GM19372 (cell line): Measurements from ENCODE around the gene KIAA0513.

Experiments
- ATAC-seq: cut with Tn5 transposase; IDR thresholded peaks from one replicate; pipeline ENCODE4 v1.9.1; 2021; ENCODE audit warnings: mild to moderate bottlenecking, low read depth, moderate library complexity; ENCODE audit not compliant: unreplicated experiment

Gene KIAA0513, protein sequence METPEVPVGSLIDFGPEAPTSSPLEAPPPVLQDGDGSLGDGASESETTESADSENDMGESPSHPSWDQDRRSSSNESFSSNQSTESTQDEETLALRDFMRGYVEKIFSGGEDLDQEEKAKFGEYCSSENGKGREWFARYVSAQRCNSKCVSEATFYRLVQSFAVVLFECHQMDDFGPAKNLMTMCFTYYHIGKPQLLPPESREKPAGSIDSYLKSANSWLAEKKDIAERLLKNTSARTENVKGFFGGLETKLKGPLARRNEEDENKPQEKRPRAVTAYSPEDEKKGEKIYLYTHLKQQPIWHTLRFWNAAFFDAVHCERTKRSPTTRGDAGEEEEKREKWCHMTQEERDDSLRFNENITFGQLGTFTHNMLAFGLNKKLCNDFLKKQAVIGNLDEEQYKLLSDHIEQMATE

DNA sequence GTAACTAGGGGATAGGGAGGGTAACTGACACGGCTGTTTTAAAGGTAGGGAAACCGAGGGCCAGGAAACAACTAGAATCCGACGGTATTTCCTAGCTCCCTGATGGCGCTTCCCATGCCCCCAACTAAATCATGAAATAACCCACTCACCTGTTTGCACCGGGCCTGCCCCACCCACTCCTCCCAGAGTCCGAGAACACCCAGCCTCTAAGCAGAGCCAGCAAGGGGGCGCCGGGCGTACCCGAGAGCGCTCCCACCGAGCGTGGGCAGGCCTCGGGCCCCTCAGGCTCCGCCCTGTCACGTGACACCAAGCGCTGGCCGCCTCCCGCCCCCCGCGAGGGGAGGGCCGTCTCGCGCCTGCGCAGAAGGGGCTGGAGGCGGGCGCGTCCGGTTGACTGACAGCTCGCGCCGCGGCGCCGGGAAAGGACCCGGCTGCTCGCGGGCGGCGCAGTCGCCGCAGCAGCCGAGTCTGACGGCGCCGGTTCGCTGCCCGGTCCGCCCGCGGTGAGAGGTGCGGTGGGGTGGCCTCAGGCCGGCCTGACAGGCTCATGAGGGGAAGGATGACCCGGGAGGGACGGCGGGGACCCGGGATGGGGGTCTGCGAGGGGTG lies at the start of gene KIAA0513:
TSS of gene KIAA0513 (plus strand) at position 447 of the 609 bp plus-strand sequence. CDS start 39,277 bp downstream, outside the sequence.
- peak; percentile 88 for ATAC-seq

DNA sequence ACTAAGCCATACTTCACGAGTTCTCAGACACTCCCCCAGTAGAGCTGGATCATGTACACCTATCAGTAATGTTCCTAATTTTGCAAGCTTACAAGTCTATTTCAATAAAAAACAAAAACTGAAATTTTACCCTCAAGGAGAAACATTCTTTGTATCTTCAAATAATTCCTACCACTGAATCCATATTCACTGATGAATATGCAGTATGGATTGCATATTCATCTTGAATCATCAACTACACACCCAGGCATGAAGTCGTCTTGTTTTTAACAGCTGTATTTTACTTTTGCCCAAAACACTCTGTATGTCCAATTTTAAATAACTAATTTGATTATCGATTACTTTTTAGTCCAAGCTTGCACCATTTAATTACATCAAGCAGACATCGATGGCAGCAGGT lies 48.1 kb upstream of the KIAA0513 start:
- no peak for ATAC-seq

DNA sequence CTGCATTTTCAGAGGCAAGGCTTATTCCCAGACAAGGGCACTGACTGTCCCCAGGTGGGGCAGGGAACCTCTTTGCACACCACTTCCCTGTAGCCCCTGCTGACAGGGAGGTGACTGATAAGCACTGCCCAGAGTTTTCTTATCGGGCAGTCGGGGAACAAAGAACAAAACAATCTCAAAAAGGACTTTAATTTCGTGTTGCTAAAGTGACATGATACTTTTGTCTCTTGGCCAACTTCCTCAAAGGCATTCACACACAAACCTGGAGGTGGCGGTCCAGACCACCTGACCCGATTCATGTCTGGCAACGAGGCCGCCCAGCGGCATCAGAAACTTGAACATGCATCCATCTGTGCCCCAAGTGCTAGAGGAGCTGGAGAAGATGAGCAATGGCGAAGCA lies 45.2 kb upstream of the KIAA0513 start:
- no peak for ATAC-seq

DNA sequence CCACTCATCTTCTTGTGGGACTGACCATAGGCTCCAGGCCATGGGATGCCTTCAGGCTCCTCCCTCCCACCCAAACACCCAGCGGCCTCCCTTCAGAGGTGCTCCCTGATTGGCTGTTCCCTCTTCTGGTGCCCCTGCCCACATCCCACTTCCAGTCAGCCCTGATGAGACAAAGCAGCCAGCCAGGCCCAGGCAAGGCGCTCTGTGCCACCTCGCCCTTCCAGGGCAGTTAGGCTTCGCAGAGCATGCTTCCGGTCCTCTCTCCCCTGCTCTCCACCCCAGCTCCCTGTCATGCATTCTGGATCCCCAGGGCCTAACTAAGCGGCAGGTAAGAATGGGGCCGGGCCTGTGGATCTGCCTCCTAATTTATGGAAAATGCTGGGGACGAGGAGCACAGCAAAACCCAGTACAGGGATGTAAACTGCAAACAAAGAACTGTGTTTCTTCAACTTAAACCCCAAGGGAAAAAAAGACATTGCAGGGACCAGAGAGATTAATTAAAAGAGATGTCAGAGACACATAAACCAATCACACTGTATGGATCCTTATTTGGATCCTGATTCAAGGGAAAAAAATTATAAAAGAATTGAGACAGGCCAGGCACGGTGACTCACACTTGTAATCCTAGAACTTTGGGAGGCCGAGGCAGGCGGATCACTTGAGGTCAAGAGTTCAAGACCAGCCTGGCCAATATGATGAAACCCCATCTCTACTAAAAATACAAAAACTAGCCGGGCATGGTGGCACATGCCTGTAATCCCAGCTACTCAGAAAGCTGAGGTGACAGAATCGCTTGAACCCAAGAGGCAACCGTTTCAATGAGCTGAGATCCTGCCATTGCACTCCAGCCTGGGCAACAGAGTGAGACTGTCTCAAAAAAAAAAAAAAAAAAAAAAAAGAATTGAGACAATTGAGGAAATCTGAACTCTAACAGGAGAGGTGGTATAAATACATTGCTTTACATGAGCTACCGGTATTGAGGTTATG lies 42.2 kb upstream of the KIAA0513 start:
- no peak for ATAC-seq

DNA sequence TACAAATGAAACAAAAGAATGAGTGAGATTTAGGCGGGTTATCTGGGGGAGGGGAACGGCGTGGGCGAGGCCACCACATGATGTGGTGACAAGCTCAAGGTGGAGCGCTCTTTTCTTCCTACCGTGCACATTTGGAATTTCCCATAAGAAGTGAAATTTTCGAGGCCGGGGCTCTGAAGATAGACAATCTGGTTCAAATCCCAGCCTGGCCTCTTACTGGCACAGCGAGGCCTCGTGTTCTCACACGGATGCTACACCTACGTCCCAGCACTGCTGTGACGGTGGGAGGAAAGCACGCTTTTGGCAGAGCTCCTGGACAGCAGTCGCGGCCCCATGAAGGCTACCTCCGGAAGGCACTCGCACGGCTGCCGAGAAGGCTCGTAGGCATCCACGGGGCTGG lies 41.5 kb upstream of the KIAA0513 start:
- no peak for ATAC-seq

DNA sequence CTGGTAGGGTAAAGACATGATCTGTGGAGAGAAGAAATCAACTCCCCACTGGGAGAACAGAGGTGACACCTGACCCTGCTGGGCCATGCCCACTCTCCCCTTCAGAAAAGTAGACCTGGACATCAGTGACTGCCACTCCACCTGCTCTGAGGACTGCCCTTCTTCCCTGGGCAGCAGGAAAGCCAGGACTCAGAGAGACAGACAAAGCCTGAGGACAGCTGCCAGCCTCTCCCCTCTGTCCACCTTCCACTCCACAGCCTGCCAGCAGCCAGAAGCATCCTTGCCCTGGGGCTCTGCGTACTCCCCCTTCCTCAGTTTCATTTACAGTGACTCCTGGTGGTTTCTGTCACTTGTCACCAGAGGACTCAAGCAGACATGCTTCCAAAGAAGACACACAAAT lies 40.7 kb upstream of the KIAA0513 start:
- ATAC-seq = no peak

DNA sequence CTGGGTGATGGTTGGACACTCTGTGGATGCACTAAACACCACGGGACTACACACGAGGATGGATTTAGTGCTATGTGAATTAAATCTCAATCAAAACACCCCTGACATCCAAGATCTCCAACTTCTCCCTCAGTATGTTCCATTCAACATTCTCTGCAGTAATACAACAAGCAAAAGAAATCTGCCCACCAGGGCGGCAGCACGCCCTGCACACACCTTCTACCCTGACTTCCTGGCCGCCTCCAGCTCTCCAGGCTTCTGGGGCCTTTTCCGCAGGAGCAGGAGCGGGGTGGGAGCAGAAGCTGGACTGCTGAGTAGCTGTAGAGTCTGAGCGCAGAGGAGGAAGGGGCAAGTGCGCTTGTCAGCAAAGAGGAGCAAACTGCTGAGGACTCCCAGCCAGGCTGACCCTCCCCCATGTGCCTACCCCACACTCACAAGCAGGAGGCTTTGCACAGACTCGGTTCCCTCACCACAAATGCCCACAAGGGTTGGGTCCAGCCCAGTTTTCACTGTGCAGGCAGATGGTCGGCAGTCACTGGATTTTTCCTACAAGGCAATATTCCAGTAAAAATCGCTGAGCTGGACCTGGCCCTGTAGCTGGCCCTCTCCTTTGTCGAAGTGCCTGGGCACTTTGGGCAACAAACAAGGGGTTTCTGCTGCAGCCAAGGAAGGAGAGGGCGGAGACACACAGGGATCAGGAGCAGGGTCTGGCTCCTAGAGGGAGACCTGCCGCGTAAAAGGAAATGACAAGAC lies 39.1 kb upstream of the KIAA0513 start:
- ATAC-seq = no peak

DNA sequence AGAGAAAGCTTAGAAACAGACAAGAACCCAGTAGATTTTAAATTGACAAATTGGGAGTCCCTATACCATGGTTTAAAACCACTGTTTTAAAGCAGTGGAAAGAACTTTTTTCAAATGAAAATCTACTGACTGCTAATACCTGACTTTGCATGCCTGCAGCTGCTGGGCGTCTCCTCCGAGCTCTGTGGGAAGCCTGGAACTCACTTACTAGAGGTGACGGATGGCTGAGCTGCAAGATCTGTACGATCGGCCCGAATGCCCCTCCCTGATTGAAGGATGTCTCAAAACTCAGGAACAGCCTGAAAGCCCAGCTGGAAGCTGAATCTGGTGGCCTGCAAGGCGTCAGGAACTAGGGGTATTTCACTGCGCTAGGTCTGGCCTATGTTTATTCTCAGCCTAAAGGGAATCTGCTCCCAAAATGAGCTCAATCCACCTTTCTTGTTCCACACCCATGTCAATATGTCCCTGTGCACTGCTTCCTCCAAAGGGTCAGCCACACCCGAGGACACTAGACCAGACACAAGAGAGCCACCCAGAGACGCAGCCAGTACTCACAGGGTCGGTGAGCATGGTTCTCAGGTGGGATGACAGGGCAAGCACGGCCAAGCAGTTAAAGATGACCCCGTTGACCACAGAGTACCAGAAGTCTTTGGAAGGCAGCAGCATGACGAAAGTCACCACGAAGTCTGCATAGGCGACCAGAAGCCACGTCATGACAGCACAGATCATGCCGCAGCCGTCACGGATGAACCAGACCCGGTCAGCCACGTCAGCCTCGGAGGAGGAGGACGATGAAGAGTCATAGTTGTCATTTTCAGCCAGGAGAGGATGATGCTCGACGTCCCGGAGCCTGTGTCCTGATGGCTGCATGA lies 37.6 kb upstream of the KIAA0513 start:
- ATAC-seq = no peak

DNA sequence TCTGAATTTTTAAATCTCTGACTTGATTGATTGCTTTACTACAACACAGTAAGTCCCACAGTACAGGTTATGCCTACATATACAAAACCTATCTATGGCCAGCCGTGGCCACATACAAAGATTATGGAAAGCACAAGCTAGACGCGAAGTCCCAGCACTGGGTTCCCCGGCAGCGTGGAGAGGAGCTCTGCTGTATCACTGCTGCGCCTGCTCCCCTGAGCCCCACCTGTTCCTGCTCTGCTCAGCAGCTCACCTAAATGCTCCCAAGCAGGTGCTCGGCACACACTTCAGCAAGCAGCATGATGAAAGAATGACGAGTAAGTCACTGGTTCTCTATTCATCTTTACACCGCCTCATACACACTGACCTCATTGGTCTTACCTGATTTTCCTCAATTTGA lies 36.8 kb upstream of the KIAA0513 start:
- ATAC-seq = no peak

DNA sequence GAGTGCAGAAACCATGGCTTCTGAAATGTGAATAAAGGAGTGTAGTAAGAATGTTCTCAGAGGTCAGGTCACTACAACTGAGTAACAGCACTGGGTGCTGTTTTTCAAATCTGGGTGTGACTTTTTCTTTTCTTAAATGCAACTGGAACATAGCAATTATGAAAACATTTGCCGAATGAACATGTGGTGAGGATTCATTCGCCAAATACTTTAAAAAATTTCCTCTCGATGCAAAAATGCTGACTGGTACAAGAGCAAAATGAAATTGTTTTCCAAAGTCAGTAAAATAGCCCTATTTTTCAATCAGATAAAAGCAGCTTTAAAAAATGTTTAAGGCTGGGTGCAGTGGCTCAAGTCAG lies 34.9 kb upstream of the KIAA0513 start:
- no peak for ATAC-seq

DNA sequence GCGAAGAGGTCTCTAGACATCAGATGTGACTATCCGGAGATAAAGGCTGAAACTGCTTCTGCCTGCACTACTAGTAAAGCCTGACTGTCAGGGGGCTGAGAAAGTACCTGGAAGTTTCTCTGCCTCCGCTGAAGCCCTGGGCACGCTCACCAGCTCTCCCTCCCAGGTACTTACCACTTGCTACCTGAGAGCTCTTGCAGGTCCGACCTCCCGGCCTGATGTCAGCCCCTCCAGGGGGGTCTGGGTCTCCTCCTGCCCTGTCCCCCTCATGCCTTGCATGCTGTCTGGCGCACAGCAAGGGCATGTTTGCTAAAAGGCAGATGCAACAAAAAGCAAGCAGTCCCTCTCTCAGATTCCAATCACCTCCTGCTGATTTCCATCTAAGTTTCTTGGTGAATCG lies 33.7 kb upstream of the KIAA0513 start:
- ATAC-seq = no peak

DNA sequence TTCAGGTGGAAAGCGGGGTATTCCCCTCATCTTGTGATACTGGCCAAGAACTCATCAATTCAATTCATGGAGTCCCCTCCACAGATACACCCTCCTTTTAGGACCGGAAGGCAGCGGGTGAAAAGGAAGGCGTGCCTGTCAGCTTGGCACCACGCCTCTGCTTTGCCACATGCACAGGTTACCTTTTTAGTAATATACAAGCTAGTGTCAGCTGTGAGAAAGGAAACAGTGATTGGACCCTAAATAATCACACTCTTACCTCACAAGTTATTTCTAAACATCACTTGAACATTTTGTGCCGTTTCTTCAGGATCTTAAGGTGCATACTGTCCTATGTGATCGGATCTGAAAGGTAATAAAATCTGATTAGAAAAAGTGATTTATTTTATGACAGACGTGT lies 31.9 kb upstream of the KIAA0513 start:
- no peak for ATAC-seq

DNA sequence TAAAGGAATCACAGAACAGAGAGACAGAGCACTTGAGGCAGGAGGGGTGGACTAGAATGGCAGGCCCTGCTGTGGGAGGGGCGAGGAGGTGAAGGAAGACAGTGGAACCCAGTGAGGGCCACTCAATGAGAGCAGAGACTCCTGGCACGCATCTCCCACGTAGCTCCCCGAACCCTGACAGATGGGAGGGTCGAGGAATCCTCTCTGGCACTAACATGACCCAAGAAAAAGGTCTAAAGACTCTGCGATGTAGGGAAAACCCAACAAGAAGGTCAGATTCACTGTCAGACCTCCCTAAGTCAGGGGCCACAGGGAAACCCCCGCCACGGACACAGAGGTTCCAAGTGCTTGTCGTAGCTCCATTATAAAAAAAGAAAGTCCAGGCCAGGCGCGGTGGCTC lies 31.2 kb upstream of the KIAA0513 start:
- ATAC-seq = no peak

DNA sequence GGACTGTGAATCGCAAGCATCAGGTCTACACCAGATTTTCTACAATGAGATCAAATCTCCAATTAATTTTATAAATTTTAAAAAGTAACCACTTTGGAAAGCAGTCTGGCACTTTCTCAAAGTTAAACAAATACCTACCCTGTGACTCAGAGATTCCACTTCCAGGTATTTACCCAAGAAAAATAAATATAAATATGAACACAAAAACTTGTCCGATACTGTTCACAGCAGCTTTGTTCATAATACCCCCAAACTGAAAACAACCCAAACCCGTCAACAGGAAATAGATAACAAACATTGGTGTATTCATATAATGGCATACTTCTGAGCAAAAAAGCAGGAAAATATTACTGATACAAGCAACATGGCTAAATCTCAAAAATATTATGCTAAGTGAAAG lies 28.4 kb upstream of the KIAA0513 start:
- ATAC-seq = no peak

DNA sequence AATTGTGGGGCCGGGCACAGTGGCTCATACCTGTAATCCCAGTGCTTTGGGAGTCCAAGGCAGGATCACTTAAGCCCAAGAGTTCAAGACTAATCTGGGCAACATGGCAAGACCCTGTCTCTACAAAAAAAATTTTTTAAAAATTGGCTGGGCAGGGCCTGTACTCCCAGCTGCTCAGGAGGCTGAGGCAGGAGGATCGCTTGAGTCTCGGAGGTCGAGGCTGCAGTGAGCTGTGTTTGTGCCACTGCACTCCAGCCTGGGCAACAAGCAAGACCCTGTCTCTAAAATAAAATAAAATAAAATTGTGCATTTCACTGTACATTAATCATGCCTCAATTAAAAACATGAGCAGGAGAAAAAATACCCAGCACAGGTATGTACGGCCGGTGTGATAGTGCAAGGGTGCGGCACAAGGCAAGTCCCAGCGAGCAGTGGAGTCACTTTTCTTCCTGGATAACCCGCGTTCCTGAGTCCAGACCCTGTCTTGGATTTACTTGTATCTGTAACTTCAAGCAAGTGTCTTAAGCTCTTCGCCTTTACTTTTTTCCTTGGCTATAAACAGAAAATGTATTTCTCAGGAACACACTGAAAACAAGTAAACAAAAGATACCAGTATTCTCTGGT lies 27.6 kb upstream of the KIAA0513 start:
- no peak for ATAC-seq

DNA sequence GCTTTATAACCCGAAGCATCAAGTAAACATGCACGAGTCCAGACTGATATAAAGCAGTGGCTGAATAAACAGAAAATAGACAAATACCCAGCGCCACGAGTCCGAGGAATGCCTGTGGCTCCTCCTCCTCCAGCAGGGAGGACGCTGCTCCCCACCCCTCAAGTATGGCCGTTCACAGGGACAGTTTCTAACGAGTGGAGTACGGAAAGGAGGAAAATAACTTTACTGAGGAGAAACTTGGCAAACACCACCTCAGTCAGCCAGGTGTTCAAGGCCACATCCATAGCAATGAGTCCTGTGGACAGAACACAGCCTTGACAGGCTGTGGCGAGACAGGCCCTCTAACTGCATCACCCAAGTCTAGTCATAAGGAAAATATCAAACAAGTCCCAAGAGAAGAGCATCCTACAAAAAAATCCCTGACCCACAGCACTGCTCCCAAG lies 25.5 kb upstream of the KIAA0513 start:
- ATAC-seq = no peak

DNA sequence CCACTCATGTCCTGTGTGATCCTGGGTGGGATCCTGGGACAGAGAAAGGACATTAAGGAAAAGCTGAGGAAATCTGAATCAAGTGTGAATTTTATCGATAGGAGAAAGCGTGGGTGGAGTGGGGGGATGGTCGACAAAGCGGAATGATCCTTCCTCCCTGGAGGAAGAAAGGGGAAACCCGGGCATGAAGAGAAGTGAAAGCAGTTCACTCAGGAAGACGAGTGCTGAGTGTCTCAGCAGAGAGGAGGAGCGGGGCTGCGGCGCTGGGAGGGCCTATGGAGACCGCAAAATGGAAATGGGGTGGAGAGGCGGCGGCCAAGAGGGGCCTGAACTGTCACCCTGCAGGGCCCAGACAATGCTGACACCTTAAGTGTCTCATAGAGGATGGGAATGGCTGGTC lies 25.0 kb upstream of the KIAA0513 start:
- no peak for ATAC-seq

DNA sequence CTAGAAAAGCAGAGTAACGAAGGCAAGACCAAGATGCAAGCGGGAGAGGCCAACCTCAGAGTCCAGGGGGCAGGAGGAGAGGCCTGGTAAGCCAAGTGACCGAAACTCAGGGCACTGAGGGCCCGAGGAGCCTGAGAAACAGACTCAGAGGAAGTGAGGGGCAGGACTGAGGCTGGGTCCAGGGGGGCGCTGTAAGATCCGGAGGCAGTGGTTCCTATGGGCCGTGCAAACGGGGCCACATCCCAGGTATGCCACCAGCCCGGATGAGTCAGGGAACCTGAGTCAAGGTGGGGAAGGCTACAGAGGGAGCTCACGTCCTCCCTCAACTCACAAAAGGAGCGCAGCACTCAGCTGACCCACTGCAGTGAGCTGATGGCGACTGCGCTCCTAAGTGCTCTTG lies 24.5 kb upstream of the KIAA0513 start:
- ATAC-seq = no peak
